Measurements from ENCODE around the gene PPP1R1C. TPM values are rescaled to one million over a fixed set of nuclear protein-coding genes. Genes with fewer than 3 reads are reported as not detected.
A peak's percentile ranks its signal among the peaks of the same experiment; 100 is the strongest.

The PPP1R1C gene
- total and polyA plus RNA-seq, 2 donors from 2014 or later = 2.5 TPM

DNA sequence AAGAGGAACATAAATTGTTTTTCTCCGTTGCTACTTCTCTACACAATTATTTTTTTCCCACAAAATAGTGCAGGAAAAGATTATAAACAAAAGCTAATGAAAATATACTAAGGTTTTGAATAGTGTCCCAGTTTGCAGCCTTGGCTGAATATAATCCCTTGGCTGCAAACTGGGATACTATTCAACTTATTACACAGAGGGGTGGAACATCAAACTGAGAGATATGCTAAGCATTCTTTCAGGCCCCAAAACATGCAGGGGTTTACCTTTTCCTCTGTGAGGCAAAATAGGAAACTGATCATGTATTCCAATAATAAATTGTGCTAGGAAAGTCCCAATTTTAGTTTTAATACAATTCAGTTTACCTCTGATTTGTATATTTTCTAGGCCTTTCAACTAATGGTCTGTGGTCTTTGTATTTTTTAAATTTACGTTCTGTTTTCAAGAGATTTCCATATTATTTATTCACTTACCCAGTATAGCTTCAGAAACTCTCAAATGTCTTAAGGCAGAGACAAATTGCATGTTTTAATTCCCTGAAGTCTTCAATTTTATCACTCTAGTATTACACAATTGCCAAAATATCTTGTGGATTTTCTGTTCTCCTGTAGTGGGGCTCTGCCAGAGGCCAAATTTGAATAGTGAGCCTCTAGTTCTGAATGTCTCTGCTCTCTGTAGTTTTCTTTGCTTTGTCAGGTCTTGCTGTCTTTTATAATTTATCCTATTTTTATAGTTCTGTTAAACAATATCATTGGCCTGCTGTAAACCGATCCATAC lies 63.9 kb downstream of the PPP1R1C start:
- Histone ChIP-seq H3K4me3 (ENCODE audit: low read length in 3 of 3) (no peak overlapping the region), H3K9me3 (ENCODE audit: control insufficient read depth in 2 of 3, insufficient read depth in 1 of 3, low read length in 3 of 3) (no peaks in the 10 kb centered on the region), H3K27me3 (ENCODE audit: control insufficient read depth, insufficient read depth, low read length) (no peaks in the 10 kb centered on the region), H3K4me1 (ENCODE audit: control insufficient read depth in 2 of 3, insufficient read depth in 2 of 3, low read depth in 1 of 3, low read length in 3 of 3) (no peaks in the 10 kb centered on the region), H3K9ac (ENCODE audit: low read length in 3 of 3) (no peak overlapping the region), H3K36me3 (ENCODE audit: control insufficient read depth in 2 of 3, insufficient read depth in 3 of 3, low read length in 3 of 3) (no peaks in the 10 kb centered on the region), H3K27ac (ENCODE audit: low read depth in 2 of 2, low read length in 2 of 2) (no peak overlapping the region)
- DNase-seq (peak in 1 of 5 donors; percentile 1), FAIRE-seq (no peak)
- intact Hi-C loops (cut with DNase I) = no loop called here
- TF ChIP-seq, protein P1, sequence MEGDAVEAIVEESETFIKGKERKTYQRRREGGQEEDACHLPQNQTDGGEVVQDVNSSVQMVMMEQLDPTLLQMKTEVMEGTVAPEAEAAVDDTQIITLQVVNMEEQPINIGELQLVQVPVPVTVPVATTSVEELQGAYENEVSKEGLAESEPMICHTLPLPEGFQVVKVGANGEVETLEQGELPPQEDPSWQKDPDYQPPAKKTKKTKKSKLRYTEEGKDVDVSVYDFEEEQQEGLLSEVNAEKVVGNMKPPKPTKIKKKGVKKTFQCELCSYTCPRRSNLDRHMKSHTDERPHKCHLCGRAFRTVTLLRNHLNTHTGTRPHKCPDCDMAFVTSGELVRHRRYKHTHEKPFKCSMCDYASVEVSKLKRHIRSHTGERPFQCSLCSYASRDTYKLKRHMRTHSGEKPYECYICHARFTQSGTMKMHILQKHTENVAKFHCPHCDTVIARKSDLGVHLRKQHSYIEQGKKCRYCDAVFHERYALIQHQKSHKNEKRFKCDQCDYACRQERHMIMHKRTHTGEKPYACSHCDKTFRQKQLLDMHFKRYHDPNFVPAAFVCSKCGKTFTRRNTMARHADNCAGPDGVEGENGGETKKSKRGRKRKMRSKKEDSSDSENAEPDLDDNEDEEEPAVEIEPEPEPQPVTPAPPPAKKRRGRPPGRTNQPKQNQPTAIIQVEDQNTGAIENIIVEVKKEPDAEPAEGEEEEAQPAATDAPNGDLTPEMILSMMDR (IDR thresholded peaks at IDR 0.05; ENCODE audit: borderline replicate concordance, extremely low read depth, insufficient read depth) = no peak

DNA sequence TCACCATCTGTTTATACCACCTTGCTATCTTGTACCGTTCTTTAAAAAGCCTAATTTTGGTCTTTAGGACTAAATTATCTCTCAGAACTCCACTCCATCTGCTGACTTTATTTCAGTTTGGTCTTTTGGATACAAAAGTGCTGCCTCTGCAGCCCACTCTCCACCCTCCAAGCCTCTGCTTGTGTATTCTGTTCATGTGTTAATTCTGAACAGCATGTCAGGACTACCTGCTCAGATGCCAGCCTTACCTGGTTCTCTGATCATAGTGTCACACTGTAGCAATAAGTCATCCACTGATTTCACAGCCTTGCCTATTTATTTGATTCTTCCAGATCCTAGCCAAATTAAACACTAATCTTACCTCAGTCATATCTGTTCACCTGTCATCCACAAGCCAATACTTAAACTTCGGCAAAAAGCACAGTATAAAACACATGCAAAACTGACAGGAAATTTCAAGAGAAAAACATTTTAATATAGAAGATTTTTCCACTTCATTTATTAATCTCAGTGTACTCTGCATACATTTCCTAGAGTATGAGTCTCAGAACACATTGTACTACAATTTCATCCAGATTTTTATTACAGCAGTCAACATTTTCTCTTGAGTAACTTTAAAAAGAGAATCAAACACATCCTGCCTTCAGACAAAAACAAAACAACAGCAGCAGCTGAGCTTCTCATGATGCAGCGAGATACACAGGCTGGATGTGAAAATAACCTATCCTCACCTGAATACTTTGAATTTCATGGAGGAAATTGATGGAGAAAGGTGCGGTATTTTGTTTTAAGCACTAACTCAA lies 64.9 kb downstream of the PPP1R1C start:
- Histone ChIP-seq H3K36me3 (ENCODE audit: control insufficient read depth in 2 of 3, insufficient read depth in 3 of 3, low read length in 3 of 3) (no peaks in the 10 kb centered on the region), H3K27ac (ENCODE audit: low read depth in 2 of 2, low read length in 2 of 2) (no peak overlapping the region), H3K4me1 (ENCODE audit: control insufficient read depth in 2 of 3, insufficient read depth in 2 of 3, low read depth in 1 of 3, low read length in 3 of 3) (no peaks in the 10 kb centered on the region), H3K27me3 (ENCODE audit: control insufficient read depth, insufficient read depth, low read length) (no peaks in the 10 kb centered on the region), H3K9me3 (ENCODE audit: control insufficient read depth in 2 of 3, insufficient read depth in 1 of 3, low read length in 3 of 3) (no peaks in the 10 kb centered on the region), H3K9ac (ENCODE audit: low read length in 3 of 3) (no peak overlapping the region), H3K4me3 (ENCODE audit: low read length in 3 of 3) (no peak overlapping the region)
- no peak for FAIRE-seq
- intact Hi-C loops (cut with DNase I) = no loop called here
- DNase-seq = no peak
- TF ChIP-seq, protein P1 (IDR thresholded peaks at IDR 0.05; ENCODE audit: borderline replicate concordance, extremely low read depth, insufficient read depth) = no peak

DNA sequence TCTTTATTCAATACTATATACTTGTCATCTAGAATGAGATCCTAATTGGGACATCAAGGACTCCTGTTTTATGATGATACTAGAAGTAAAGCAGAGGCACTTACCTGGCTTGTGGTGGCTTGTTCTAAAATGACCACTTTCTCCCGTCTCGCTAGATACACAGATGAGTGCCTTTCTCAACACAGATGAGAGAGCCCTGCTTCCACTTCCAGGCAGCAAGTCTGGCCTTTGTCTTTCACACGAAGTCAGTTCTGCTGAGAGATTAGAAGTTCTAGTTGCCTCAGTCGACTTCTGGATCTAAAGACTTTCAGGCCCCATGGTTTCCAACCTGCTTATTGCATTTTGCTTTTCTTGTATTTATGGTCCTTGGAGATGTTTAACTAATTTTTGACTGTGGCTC lies 70.3 kb downstream of the PPP1R1C start:
- TF ChIP-seq, protein P1 (IDR thresholded peaks at IDR 0.05; ENCODE audit: borderline replicate concordance, extremely low read depth, insufficient read depth) = no peak
- H3K4me1 ChIP-seq (ENCODE audit: control insufficient read depth in 2 of 3, insufficient read depth in 2 of 3, low read depth in 1 of 3, low read length in 3 of 3) = no peaks in the 10 kb centered on the region
- no peaks in the 10 kb centered on the region for H3K36me3 ChIP-seq (ENCODE audit: control insufficient read depth in 2 of 3, insufficient read depth in 3 of 3, low read length in 3 of 3)
- intact Hi-C loops (cut with DNase I) = no loop called here
- no peak overlapping the region for H3K9ac ChIP-seq (ENCODE audit: low read length in 3 of 3)
- FAIRE-seq = no peak
- no peak overlapping the region for H3K27ac ChIP-seq (ENCODE audit: low read depth in 2 of 2, low read length in 2 of 2)
- no peak for DNase-seq
- H3K4me3 ChIP-seq (ENCODE audit: low read length in 3 of 3) = no peak overlapping the region
- no peaks in the 10 kb centered on the region for H3K9me3 ChIP-seq (ENCODE audit: control insufficient read depth in 2 of 3, insufficient read depth in 1 of 3, low read length in 3 of 3)
- no peaks in the 10 kb centered on the region for H3K27me3 ChIP-seq (ENCODE audit: control insufficient read depth, insufficient read depth, low read length)

Measured in kidney (tissue), 14 donors.